Left colon (tissue), 2 donors: ENCODE results near the gene ALPK3. TPM values are rescaled to one million over a fixed set of nuclear protein-coding genes. Genes with fewer than 3 reads are reported as not detected.

Source experiments
- ATAC-seq: fragments of 200-7000 bp; cut with Tn5 transposase; one replicate; pipeline ENCODE4 v1.9.1; 2020; ENCODE audit warnings: mild to moderate bottlenecking, moderate library complexity
- DNase-seq, 2 donors: peaks; one replicate each; pipeline ENCODE4 v3.0.0-alpha.2; 2020
- intact Hi-C, 2 donors: fragments of 100-400 bp; cut with DNase I in 1 of 2; cut with micrococcal nuclease in 1 of 2; formaldehyde crosslinking; loops; one replicate each; pipeline versions ENCODE4 v1.11.2 to v1.14.0; 2022; cut with DNase I, micrococcal nuclease
- total RNA-seq, 2 donors: library from RNA; stranded (reverse); fragmentation: NEBNext Ultra II Directional; extraction: Animal tissue kit (Norgen Biotek cat#: 25700); gene quantifications; one replicate each; pipeline ENCODE4 v1.2.1, GENCODE V29; 2021
- donor health status: DM: no; HTN: no; CAD: no.
- donor health status: DM: yes; HTN: yes; CAD: no.

The ALPK3 gene
- total RNA-seq, 2 donors from 2014 or later: 1.0 to 1.1 TPM

GRCh38 chr15:84880007-84880406, 62.9 kb downstream of the ALPK3 start:
- no peak for DNase-seq
- intact Hi-C loops: loop anchor here in 1 of 2 donors (10.0 kb wide), 1 partner anchor 285 kb away; no protein-coding TSS in a partner anchor
- no peak for ATAC-seq

DNA sequence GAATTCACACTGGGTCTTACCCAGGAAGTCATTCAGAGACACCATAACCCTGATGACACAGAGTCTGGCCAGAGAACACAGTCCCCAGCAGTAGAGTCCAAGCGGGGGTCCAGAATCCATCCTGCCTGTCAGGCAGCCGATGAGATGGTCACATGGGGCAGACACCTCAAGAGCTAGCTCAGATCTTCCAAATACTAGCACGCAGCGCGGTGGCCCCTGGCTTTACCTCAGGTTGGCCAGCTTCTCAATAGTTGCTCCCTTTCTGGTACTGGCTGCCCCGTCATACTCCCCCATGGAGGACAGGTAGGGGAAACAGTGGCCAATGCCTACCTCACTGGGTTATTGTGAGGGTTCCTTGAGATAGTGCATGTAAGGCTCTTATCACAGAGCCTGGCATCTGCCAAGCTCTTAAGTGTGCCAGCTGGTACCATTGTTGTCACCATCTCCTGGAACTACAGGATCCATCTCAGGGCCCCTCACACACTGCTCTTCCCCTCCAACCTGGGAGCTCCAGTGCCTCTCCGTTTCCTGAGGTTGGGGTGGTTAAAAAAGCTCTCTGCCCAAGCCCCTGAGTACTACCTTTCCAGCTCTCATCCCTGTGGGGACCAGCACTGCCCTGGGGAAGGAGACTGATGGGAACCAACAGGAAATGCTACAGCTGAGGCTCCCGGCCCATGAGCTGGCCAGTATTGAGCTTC, 63.8 kb downstream of the ALPK3 start:
- intact Hi-C loops: loop anchor here in 1 of 2 donors (10.0 kb wide), 1 partner anchor 286 kb away; no protein-coding TSS in a partner anchor
- no peak for DNase-seq
- no peak for ATAC-seq

DNA sequence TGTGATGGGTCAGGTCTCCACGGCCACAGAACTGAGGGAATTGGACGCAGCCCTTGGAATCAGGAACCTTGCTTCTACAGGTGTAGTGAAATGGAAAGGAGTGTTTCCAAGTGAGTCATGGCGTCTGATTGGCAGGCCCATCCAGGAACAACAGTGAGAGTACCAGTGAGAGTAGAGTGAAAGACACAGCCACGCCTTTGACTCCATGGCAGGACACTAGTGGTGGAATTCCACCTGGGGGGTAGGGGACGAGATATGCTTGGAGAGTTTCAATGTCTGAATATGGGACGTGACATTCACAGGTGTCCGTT, 64.3 kb downstream of the ALPK3 start:
- intact Hi-C loops: loop anchor here in 1 of 2 donors (10.0 kb wide), 1 partner anchor 287 kb away; no protein-coding TSS in a partner anchor
- DNase-seq: no peak
- no peak for ATAC-seq

DNA sequence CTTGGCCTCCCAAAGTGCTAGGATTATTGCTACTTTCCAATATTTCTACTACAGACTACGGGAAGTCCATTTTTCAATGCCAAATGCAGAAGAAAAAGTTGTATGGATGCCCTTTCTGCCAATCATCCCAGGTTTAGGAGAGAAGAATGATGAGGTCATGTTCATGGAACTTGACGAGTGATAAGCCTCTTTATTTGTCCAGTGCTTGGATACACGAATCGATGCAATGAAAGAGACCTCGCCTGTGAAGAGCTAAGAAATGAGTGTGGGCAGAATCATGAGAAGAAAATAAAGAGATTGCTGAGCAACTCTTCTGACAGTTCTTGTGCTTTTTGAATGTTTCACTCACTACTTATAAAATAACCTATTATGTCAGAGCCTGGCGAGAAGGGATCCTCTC, 66.3 kb downstream of the ALPK3 start:
- DNase-seq (no peak), ATAC-seq (no peak)
- intact Hi-C loops: loop anchor here in 1 of 2 donors (10.0 kb wide), 1 partner anchor 289 kb away; no protein-coding TSS in a partner anchor

GRCh38 chr15:84883916-84884781, 67.0 kb downstream of the ALPK3 start, which contains the start of gene SLC28A1:
TSS of gene SLC28A1 (plus strand) at chr15:84884662. CDS start at chr15:84887761, 3,099 bp downstream.
- DNase-seq (peak in 1 of 2 donors; percentile 12), ATAC-seq (peak; percentile 69)
- intact Hi-C loops: loop anchor here in 1 of 2 donors (10.0 kb wide), 1 partner anchor 289 kb away; no protein-coding TSS in a partner anchor

- intact Hi-C loops: loop anchor here in 1 of 2 donors (10.0 kb wide), 1 partner anchor 291 kb away; no protein-coding TSS in a partner anchor
- ATAC-seq (no peak), DNase-seq (no peak)
These were observed 68.6 kb downstream of the ALPK3 start for GRCh38 chr15:84885801-84886200.

GRCh38 chr15:84886211-84886983, 69.2 kb downstream of the ALPK3 start:
- intact Hi-C loops: loop anchor here in 1 of 2 donors (10.0 kb wide), 1 partner anchor 292 kb away; no protein-coding TSS in a partner anchor
- DNase-seq (no peak), ATAC-seq (no peak)

GRCh38 chr15:84886984-84887299, 69.8 kb downstream of the ALPK3 start:
- ATAC-seq (no peak), DNase-seq (no peak)
- intact Hi-C loops: loop anchor here in 1 of 2 donors (10.0 kb wide), 1 partner anchor 292 kb away; no protein-coding TSS in a partner anchor

GRCh38 chr15:84887938-84888337, 70.8 kb downstream of the ALPK3 start:
- DNase-seq (no peak), ATAC-seq (no peak)
- intact Hi-C loops: loop anchor here in 1 of 2 donors (10.0 kb wide), 1 partner anchor 293 kb away; no protein-coding TSS in a partner anchor

- no peak for ATAC-seq
- no peak for DNase-seq
- intact Hi-C loops: loop anchor here in 1 of 2 donors (10.0 kb wide), 1 partner anchor 294 kb away; no protein-coding TSS in a partner anchor
These were observed 71.5 kb downstream of the ALPK3 start for GRCh38 chr15:84888639-84889038.

- ATAC-seq (no peak), DNase-seq (no peak)
- intact Hi-C loops: loop anchor here in 1 of 2 donors (10.0 kb wide), 1 partner anchor 295 kb away; no protein-coding TSS in a partner anchor
These were observed 72.3 kb downstream of the ALPK3 start for GRCh38 chr15:84889313-84889990.

- intact Hi-C loops: loop anchor here in 1 of 2 donors (10.0 kb wide), 1 partner anchor 295 kb away; no protein-coding TSS in a partner anchor
- ATAC-seq: no peak
These were observed 73.0 kb downstream of the ALPK3 start for GRCh38 chr15:84889991-84890669.

GRCh38 chr15:84890670-84891162, 73.6 kb downstream of the ALPK3 start:
- intact Hi-C loops: no loop called here
- no peak for DNase-seq
- ATAC-seq: no peak

More at GRCh38 chr15:84889991-84890669, 73.0 kb downstream of the ALPK3 start:
- DNase-seq: no peak

DNA sequence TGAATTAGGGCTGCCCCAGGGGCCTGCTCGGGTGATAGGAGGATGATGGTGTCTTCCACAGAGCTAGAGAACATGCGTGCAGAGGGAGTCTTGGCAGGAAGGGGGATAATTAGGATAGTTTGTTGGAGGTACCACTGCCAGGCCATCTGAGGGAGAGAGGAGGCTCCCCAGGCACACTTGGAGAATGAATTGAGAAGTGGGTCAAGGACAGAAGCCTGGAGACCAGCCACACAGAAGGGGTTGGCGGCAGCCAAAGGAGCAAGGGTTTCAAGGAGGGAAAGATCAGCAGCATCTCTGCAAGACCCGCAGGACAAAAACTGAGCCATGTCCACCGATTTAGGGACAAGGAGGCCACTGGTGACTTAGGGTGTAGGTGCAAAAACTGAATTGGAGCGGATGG, 74.2 kb downstream of the ALPK3 start:
- DNase-seq: no peak
- intact Hi-C loops: no loop called here
- ATAC-seq: no peak

- intact Hi-C loops: no loop called here
- ATAC-seq (no peak), DNase-seq (no peak)
These were observed 75.7 kb downstream of the ALPK3 start for GRCh38 chr15:84892786-84893307.

GRCh38 chr15:84893607-84894006, 76.5 kb downstream of the ALPK3 start:
- DNase-seq: no peak
- ATAC-seq: no peak
- intact Hi-C loops: no loop called here
